Measurements from ENCODE around the gene RBM4B.

Gene RBM4B

DNA sequence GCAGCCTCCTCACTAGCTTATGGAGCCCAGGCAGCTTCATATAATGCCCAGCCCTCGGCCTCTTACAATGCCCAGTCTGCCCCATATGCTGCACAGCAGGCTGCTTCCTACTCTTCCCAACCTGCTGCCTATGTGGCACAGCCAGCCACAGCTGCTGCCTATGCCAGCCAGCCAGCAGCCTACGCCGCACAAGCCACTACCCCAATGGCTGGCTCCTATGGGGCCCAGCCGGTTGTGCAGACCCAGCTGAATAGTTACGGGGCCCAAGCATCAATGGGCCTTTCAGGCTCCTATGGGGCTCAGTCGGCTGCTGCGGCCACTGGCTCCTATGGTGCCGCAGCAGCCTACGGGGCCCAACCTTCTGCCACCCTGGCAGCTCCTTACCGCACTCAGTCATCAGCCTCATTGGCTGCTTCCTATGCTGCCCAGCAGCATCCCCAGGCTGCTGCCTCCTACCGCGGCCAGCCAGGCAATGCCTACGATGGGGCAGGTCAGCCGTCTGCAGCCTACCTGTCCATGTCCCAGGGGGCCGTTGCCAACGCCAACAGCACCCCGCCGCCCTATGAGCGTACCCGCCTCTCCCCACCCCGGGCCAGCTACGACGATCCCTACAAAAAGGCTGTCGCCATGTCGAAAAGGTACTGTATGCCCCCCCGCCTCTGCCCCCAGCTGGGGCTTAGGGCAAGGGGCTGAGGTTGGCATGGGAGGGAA lies 52.5 kb downstream of the RBM4B start:
- H3K4me3 ChIP-seq (ENCODE audit: low read depth, low read length), result no peak overlapping the region
- no peak overlapping the region for H3K9ac ChIP-seq (ENCODE audit: low read length)
- H3K27ac ChIP-seq (ENCODE audit: low read depth, low read length), result no peak overlapping the region
- H3K27me3 ChIP-seq (ENCODE audit: control insufficient read depth, insufficient read depth, low read length), result no peaks in the 10 kb centered on the region
- no peaks in the 10 kb centered on the region for H3K4me1 ChIP-seq (ENCODE audit: control insufficient read depth, insufficient read depth, low read length)
- peaks cover 97% of the 10 kb centered on the region for H3K36me3 ChIP-seq (ENCODE audit: control insufficient read depth, insufficient read depth, low read length)
- no peaks in the 10 kb centered on the region for H3K9me3 ChIP-seq (ENCODE audit: control insufficient read depth, insufficient read depth, low read depth, low read length)

DNA sequence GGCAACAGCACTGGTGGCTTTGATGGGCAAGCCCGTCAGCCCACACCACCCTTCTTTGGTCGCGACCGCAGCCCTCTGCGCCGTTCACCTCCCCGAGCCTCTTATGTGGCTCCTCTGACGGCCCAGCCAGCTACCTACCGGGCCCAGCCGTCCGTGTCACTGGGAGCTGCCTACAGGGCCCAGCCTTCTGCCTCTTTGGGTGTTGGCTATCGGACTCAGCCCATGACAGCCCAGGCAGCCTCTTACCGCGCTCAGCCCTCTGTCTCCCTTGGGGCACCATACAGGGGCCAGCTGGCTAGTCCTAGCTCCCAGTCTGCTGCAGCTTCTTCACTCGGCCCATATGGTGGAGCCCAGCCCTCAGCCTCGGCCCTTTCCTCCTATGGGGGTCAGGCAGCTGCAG lies 53.2 kb downstream of the RBM4B start:
- no peaks in the 10 kb centered on the region for H3K4me1 ChIP-seq (ENCODE audit: control insufficient read depth, insufficient read depth, low read length)
- H3K36me3 ChIP-seq (ENCODE audit: control insufficient read depth, insufficient read depth, low read length), result peaks cover 94% of the 10 kb centered on the region
- no peaks in the 10 kb centered on the region for H3K9me3 ChIP-seq (ENCODE audit: control insufficient read depth, insufficient read depth, low read depth, low read length)
- H3K9ac ChIP-seq (ENCODE audit: low read length), result no peak overlapping the region
- no peaks in the 10 kb centered on the region for H3K27me3 ChIP-seq (ENCODE audit: control insufficient read depth, insufficient read depth, low read length)
- H3K4me3 ChIP-seq (ENCODE audit: low read depth, low read length), result no peak overlapping the region
- no peak overlapping the region for H3K27ac ChIP-seq (ENCODE audit: low read depth, low read length)

DNA sequence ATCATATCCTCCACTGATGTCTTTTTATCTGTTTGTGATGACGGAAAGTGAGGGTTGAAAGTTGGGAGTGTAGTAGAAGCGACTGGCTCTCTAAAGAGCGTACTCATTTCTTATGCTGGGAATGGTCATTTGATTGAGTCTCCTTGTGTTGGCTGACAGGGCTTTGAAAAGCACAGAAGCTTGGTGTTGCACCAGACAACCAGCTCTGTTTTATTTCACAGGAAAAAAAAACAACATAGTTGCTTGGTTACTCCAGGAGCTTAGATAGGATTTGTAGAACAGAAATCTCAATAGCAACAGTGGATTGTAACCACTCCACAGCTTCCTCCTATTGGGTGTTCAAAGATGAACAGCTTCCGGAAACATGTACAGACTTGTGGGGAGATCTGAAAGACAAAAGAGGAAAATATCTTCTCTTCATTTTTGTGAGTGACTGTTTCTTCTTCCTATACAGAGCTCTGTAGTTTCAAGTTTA lies 58.6 kb downstream of the RBM4B start:
- Histone ChIP-seq H3K36me3 (ENCODE audit: control insufficient read depth, insufficient read depth, low read length) (peaks cover 62% of the 10 kb centered on the region), H3K27me3 (ENCODE audit: control insufficient read depth, insufficient read depth, low read length) (no peaks in the 10 kb centered on the region), H3K4me3 (ENCODE audit: low read depth, low read length) (peak overlapping the region; percentile 93), H3K27ac (ENCODE audit: low read depth, low read length) (no peak overlapping the region), H3K9me3 (ENCODE audit: control insufficient read depth, insufficient read depth, low read depth, low read length) (no peaks in the 10 kb centered on the region), H3K9ac (ENCODE audit: low read length) (no peak overlapping the region), H3K4me1 (ENCODE audit: control insufficient read depth, insufficient read depth, low read length) (peaks cover 9% of the 10 kb centered on the region)

- Histone ChIP-seq H3K36me3 (ENCODE audit: control insufficient read depth, insufficient read depth, low read length) (peaks cover 44% of the 10 kb centered on the region), H3K9ac (ENCODE audit: low read length) (peak overlapping the region; percentile 99), H3K9me3 (ENCODE audit: control insufficient read depth, insufficient read depth, low read depth, low read length) (no peaks in the 10 kb centered on the region), H3K4me1 (ENCODE audit: control insufficient read depth, insufficient read depth, low read length) (peaks cover 9% of the 10 kb centered on the region), H3K4me3 (ENCODE audit: low read depth, low read length) (peak overlapping the region; percentile 93), H3K27me3 (ENCODE audit: control insufficient read depth, insufficient read depth, low read length) (no peaks in the 10 kb centered on the region), H3K27ac (ENCODE audit: low read depth, low read length) (peak overlapping the region; percentile 95)
Measured at GRCh38 chr11:66617155-66617834, 60.4 kb downstream of the RBM4B start.

GRCh38 chr11:66616379-66617154 lies 61.1 kb downstream of the RBM4B start, which contains the start of gene RBM14:
RBM14 (plus strand) TSS chr11:66616630; CDS start chr11:66616721, 91 bp downstream.
- Histone ChIP-seq H3K4me1 (ENCODE audit: control insufficient read depth, insufficient read depth, low read length) (peaks cover 9% of the 10 kb centered on the region), H3K27me3 (ENCODE audit: control insufficient read depth, insufficient read depth, low read length) (no peaks in the 10 kb centered on the region), H3K36me3 (ENCODE audit: control insufficient read depth, insufficient read depth, low read length) (peaks cover 38% of the 10 kb centered on the region)

More at GRCh38 chr11:66616379-66617154, 61.1 kb downstream of the RBM4B start, which contains the start of gene RBM14:
- H3K27ac ChIP-seq (ENCODE audit: low read depth, low read length), result peak within 1 kb of the TSS; percentile 95
- H3K4me3 ChIP-seq (ENCODE audit: low read depth, low read length), result peak within 1 kb of the TSS; percentile 93
- H3K9ac ChIP-seq (ENCODE audit: low read length), result peak within 1 kb of the TSS; percentile 99
- no peaks in the 10 kb centered on the region for H3K9me3 ChIP-seq (ENCODE audit: control insufficient read depth, insufficient read depth, low read depth, low read length)
